NCI-H1417 treated with DMSO at 0.1 percent for 48 hours (cell line): ENCODE measurements around the gene HOXD9.

Experiments used
- DNase-seq: peaks from one replicate; lab custom pipeline; 2025; lab: John Stamatoyannopoulos, UW

Gene HOXD9

DNA sequence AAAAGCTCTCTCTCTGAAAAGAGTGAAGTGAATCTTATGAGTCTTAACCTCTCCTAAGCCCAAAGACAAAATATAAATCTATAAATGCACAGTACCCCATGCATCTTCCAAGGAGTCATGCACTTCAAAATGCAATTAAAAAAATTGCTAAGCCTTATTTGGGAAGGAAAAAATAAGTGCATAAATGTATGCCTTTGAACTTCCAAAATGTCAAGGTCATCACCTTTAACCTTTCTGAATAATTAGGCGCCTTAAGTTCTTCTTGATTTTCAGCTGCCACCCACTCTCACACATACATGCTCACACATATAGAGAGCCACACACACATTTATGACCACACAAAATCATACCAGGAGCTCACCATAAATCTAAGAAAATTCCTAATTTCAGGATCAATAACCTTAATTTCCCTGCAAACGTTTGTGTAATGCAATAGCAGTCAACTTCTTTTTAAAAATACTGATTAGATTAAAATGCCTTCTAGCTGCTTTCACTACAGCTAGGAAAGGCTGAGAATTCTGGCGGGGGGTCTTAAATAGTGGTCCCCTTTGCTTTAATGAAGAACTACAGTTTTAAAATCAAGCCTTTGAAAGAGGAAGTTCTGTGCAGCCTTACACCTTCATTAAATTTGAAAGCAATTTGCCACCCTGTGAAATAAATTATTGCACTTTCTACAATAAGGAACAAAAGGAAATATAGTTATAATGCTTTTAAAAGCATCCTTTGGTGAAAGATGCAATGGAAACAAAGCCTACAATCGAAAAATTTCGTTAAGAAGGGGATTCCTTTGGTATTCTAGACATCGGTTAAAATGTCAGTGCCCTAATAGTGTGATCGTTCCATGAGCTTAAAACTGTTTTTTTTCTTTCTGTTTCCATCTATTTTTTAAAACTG lies 11.9 kb upstream of the HOXD9 start:
- no peak for DNase-seq

GRCh38 chr2:176111309-176111663 lies 11.2 kb upstream of the HOXD9 start:
- no peak for DNase-seq

GRCh38 chr2:176111846-176112374 lies 10.6 kb upstream of the HOXD9 start:
- DNase-seq, result no peak

DNA sequence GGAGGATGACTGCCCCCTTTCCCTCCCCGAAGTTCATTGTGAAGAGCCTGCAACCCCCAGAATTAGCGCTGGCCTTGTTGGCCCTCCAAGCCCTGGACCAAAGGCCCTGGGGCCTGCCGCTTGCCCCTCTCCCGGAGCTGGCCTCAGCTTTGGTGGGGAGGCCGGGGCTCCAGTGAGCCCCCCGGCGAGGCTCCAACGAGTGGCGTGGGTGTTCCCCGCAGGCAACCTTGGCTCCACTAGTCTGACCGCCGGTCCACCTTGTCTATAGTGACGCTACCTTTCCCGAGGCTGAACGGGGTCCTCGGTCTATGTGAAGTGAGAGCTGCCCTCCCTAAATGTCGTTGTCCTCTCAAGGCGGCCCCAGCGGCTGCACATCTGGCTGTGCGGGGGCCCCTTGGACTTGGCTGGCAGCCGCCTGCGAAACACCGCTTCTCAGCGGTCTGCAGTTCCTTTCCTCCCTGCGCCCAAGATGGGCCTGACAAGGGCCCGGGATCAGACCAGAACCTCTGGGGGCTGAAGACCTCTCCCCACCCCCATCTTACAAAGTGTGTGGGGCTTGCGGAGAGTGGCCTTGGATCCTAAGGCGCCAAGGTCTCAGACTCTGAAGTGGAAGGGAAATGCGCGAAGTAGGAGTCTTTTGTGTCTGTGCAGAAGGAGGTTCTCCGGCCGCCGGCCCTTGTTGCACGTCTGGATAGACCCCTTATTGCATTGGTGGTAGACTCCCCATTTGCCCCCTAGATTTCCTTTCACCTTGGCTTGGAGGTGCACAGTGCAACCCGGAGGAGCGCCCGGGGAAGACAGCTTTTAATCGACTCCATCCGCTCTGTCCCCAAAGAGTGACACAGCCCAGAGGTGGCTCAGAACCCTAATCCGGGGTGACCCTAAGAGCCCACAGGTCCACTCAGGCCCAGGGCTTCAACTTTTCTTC lies 9.9 kb upstream of the HOXD9 start:
- DNase-seq, result no peak

DNA sequence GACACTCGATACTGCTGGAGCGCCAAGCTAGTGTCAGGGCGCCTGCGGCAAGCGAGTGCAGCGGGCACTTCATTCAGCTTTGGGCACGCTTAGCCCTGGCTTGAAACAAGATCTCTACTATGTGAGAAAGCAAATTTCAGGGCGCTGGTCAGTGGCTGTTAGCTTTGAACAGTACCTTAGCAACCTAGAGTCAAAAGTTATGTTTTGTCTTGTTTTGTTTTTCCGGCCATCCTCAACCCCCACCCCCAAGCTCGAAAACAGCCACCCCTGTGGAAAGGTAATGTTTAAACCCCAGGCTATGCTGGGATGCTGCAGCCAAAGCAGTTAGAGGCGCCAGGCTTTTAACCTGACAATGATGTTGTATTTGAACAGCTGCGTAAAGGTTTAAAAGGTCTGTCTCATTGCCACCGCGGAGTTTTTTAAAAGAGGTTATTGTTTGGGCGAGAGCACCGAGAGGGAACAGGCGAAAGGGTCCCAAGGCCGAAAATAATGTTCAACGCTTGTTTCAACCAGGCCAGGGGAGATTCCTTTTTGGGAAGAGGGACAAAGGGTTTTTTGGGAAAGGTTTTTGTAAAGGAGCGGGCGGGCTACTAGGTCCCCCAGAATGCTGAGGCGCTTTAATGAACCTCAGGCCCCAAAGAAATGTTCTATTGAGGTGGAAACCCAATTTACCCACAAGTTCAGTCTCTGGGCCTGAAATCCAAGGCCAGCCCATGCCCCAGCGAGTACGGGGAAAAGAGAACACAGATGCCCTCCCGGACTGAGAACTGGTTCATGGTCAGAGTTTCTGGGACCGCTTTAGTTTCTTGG lies 8.2 kb upstream of the HOXD9 start:
- DNase-seq, result peak; percentile 92

GRCh38 chr2:176114930-176115625 lies 7.4 kb upstream of the HOXD9 start:
- no peak for DNase-seq

GRCh38 chr2:176115883-176116813 lies 6.4 kb upstream of the HOXD9 start, which contains the start of gene HOXD10:
Gene HOXD10 (plus strand): TSS chr2:176116778. CDS start chr2:176116834, 56 bp downstream.
- DNase-seq, result no peak

- DNase-seq, result no peak
Measured at GRCh38 chr2:176117162-176117822, 5.2 kb upstream of the HOXD9 start.

DNA sequence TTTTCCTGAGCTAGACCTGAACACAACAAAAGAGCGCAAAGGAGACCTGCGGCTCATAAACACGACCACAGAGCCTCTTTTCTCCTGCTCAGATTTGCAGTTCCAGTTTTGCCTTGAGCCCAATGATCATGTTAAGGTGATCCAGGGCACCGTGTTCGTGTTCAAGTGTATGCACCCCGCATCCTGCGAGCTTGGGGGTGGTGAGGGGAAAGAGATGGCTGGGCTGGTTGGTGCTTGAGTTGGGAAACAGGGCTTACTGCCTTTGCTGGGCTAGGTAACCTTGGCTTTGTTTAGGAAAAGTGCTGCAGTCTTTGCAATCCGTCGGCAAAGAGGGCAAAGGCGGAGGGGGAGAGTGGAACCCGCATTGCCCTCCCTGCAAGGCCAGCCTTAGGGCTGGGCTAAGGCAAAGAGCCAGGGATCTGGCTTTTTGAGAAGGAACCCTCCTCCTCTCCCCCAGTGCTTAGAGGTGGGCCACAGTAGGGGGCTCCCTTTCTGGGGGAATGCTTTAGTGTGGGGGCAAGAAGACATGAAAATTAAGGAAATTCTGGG lies 4.6 kb upstream of the HOXD9 start:
- no peak for DNase-seq

DNA sequence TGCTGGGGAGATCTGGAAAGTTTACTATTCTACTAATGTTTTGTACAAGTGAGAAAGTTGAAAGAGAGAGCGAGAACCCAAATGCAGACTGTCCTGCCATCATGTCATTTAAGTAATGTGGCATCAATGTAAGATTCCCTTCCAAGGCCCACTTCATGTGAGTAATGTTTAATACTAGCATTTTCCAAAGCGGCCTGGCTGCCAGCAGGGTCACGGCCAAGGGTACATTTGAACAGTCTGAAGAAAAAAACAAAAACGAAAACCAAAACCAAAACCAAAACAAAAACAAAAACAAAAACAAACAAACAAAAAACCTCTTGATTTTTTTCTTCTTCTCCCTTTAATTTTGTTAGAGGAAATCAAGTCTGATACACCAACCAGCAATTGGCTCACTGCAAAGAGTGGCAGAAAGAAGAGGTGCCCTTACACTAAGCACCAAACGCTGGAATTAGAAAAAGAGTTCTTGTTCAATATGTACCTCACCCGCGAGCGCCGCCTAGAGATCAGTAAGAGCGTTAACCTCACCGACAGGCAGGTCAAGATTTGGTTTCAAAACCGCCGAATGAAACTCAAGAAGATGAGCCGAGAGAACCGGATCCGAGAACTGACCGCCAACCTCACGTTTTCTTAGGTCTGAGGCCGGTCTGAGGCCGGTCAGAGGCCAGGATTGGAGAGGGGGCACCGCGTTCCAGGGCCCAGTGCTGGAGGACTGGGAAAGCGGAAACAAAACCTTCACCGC lies 3.7 kb upstream of the HOXD9 start:
- no peak for DNase-seq

DNA sequence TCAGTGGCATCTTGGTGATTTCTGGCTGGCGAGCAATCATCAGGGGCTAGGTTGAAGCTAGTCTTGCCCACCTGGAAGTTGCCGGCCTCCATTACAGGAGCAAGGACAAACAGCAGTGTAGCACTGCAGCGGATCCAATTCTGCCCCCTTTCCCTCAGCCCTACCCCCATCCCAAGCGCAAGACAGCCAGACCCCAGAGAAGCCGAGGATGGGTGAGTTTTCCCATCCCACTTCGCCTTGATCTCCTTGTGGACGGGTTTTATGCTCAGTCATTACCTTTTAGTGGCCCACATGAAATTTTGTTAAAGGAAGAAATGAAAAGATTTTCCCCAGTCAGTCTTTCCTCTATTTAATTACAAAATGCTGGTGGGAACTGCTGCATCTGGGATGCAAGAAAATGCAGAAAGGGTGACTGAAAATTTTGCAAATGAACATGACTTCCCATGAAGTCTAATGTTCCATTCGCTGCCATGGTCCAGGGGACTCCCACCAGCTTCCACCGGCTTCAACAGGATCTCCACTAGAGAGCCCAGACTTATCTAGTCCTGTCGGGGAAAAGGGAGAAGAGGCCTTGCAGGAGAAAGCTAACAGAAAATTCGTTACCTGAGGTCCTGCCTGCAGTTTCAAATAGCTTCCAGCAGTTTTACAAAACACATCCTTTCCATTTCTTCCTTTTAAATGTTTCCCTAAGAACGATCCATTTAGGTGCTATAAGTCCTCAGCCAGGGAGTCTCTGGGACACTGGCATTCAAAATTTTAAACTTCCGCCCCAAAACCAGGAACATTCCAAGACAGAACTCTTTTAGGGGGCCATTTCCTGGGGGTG lies 1.9 kb upstream of the HOXD9 start:
- no peak for DNase-seq

DNA sequence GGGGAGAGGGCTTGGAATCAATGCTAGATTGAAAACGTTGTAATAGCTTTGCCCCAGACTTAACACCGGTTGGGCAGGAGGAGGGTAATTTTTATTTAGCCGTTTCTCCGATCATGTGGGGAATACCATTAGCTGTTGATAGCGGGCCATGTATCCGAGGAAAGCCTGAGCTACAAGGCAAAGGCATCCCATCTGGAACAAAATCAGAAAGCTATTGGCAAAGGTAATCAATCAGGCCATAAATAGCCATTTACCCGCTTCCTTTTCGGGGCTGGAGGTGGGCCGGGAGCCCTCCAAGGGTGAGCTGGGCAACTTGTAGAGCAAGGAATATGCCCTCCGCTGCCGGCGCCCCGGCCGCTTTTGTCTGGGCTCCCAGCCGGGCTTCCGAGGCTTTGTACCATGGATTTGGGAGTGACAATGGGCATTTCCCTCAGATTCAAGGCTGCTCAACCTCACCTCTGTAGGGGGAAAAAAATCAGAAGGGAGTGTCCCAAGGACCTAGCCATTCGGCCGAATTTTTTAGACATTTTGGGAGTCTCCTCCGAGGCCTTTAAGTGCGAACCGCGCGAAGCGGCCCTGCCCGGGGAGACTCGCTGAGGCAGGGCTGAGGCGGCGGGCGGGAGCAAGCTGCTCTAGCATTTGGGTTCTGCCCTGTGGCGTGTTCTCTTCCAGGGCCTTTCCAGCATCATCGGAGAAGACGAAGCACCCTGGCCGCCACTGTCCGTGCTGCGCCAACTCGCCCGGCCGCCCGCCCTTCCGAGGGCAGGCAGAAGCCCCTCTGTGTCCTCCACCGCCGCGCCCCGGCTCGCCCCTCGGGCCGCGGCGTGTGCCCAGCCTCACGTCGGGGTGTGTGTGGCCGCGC lies 1.1 kb upstream of the HOXD9 start:
- no peak for DNase-seq

GRCh38 chr2:176122052-176122682 lies 352 bp upstream of the HOXD9 start:
- no peak for DNase-seq

- DNase-seq, result no peak
Measured at GRCh38 chr2:176123411-176124109, 1.0 kb downstream of the HOXD9 start.
